SJCRH30 (cell line): ENCODE measurements around the gene PTPRR. TPM values are rescaled to one million over a fixed set of nuclear protein-coding genes. Genes with fewer than 3 reads are reported as not detected.

Experiments used
- DNase-seq, 2 experiments: peaks; one replicate each; pipeline ENCODE4 v3.0.0-alpha.2; 2015 to 2020
- H3K27ac ChIP-seq: fragments of 250-450 bp; sonication (Bioruptor Pico); 2 replicates; pipeline ENCODE4 v1.5.1; 2020; ENCODE audit warnings: mild to moderate bottlenecking, moderate library complexity
- H3K27me3 ChIP-seq: fragments of 250-450 bp; sonication (Bioruptor Pico); 2 replicates; pipeline ENCODE4 v1.5.1; 2020; ENCODE audit warnings: mild to moderate bottlenecking, moderate library complexity
- H3K36me3 ChIP-seq: fragments of 250-450 bp; sonication (Bioruptor Pico); 2 replicates; pipeline ENCODE4 v1.5.1; 2020; ENCODE audit warnings: mild to moderate bottlenecking, moderate library complexity
- H3K4me1 ChIP-seq: fragments of 250-450 bp; sonication (Bioruptor Pico); 2 replicates; pipeline ENCODE4 v1.5.1; 2020; ENCODE audit warnings: mild to moderate bottlenecking, moderate library complexity
- H3K4me3 ChIP-seq: fragments of 250-450 bp; sonication (Bioruptor Pico); 2 replicates; pipeline ENCODE4 v1.5.1; 2020; ENCODE audit warnings: mild to moderate bottlenecking, moderate library complexity
- H3K9me3 ChIP-seq: fragments of 250-450 bp; sonication (Bioruptor Pico); replicated peaks from 2 replicates; pipeline ENCODE4 v1.5.1; 2020; ENCODE audit warnings: mild to moderate bottlenecking, moderate library complexity
- total RNA-seq: library from RNA; depleted of rRNA; stranded (reverse); fragments of >200 nt; shearing (Covaris generic); gene quantifications from 2 replicates; pipeline ENCODE4 v1.2.3, GENCODE V29; 2014; rRNA removed

The PTPRR gene
- total RNA-seq, 1 experiment from 2014 or later = 0.49 TPM

GRCh38 chr12:70609739-70610491, 310.6 kb downstream of the PTPRR start:
- H3K36me3 ChIP-seq = no peaks in the 10 kb centered on the region
- no peak overlapping the region for H3K27ac ChIP-seq
- no peak for DNase-seq
- H3K9me3 ChIP-seq = no peaks in the 10 kb centered on the region; the same call in 1 of the 2 replicates
- no peaks in the 10 kb centered on the region for H3K4me1 ChIP-seq
- H3K27me3 ChIP-seq = no peaks in the 10 kb centered on the region
- H3K4me3 ChIP-seq = no peak overlapping the region

GRCh38 chr12:70609203-70609602, 311.3 kb downstream of the PTPRR start:
- H3K4me1 ChIP-seq = no peaks in the 10 kb centered on the region
- no peaks in the 10 kb centered on the region; the same call in 1 of the 2 replicates for H3K9me3 ChIP-seq
- no peak overlapping the region for H3K4me3 ChIP-seq
- H3K27ac ChIP-seq = no peak overlapping the region
- H3K27me3 ChIP-seq = no peaks in the 10 kb centered on the region
- no peak for DNase-seq
- no peaks in the 10 kb centered on the region for H3K36me3 ChIP-seq

GRCh38 chr12:70608184-70608583, 312.4 kb downstream of the PTPRR start:
- H3K27me3 ChIP-seq = no peaks in the 10 kb centered on the region
- no peak overlapping the region for H3K4me3 ChIP-seq
- H3K4me1 ChIP-seq = no peaks in the 10 kb centered on the region
- no peak overlapping the region for H3K27ac ChIP-seq
- H3K9me3 ChIP-seq = no peaks in the 10 kb centered on the region; the same call in 1 of the 2 replicates
- H3K36me3 ChIP-seq = no peaks in the 10 kb centered on the region
- no peak for DNase-seq

GRCh38 chr12:70607107-70607506, 313.4 kb downstream of the PTPRR start:
- no peak for DNase-seq
- H3K27ac ChIP-seq = no peak overlapping the region
- H3K36me3 ChIP-seq = no peaks in the 10 kb centered on the region
- H3K27me3 ChIP-seq = no peaks in the 10 kb centered on the region
- no peak overlapping the region for H3K4me3 ChIP-seq
- no peaks in the 10 kb centered on the region for H3K4me1 ChIP-seq
- H3K9me3 ChIP-seq = no peaks in the 10 kb centered on the region; the same call in 1 of the 2 replicates

- Histone ChIP-seq H3K9me3 (no peaks in the 10 kb centered on the region; the same call in 1 of the 2 replicates), H3K36me3 (no peaks in the 10 kb centered on the region)
- DNase-seq = no peak
Measured at GRCh38 chr12:70605976-70606375, 314.6 kb downstream of the PTPRR start.

GRCh38 chr12:70604662-70605061, 315.9 kb downstream of the PTPRR start:
- Histone ChIP-seq H3K27me3 (no peaks in the 10 kb centered on the region), H3K27ac (no peak overlapping the region), H3K36me3 (no peaks in the 10 kb centered on the region), H3K4me3 (no peak overlapping the region), H3K4me1 (no peaks in the 10 kb centered on the region), H3K9me3 (no peaks in the 10 kb centered on the region; the same call in 1 of the 2 replicates)
- DNase-seq = no peak

More at GRCh38 chr12:70605976-70606375, 314.6 kb downstream of the PTPRR start:
- Histone ChIP-seq H3K4me3 (no peak overlapping the region), H3K4me1 (no peaks in the 10 kb centered on the region), H3K27ac (no peak overlapping the region), H3K27me3 (no peaks in the 10 kb centered on the region)

GRCh38 chr12:70603044-70603443, 317.5 kb downstream of the PTPRR start:
- H3K4me3 ChIP-seq = no peak overlapping the region
- H3K27ac ChIP-seq = no peak overlapping the region
- no peaks in the 10 kb centered on the region for H3K36me3 ChIP-seq
- H3K27me3 ChIP-seq = no peaks in the 10 kb centered on the region
- no peaks in the 10 kb centered on the region; the same call in 1 of the 2 replicates for H3K9me3 ChIP-seq
- no peaks in the 10 kb centered on the region for H3K4me1 ChIP-seq
- no peak for DNase-seq

GRCh38 chr12:70598467-70599193, 321.9 kb downstream of the PTPRR start:
- no peak overlapping the region for H3K27ac ChIP-seq
- H3K4me3 ChIP-seq = no peak overlapping the region
- H3K4me1 ChIP-seq = no peaks in the 10 kb centered on the region
- H3K27me3 ChIP-seq = no peaks in the 10 kb centered on the region
- DNase-seq = no peak
- no peaks in the 10 kb centered on the region for H3K36me3 ChIP-seq
- no peaks in the 10 kb centered on the region for H3K9me3 ChIP-seq

GRCh38 chr12:70592664-70593063, 327.9 kb downstream of the PTPRR start:
- Histone ChIP-seq H3K36me3 (no peaks in the 10 kb centered on the region), H3K27me3 (no peaks in the 10 kb centered on the region), H3K4me1 (no peaks in the 10 kb centered on the region), H3K4me3 (no peak overlapping the region), H3K27ac (no peak overlapping the region), H3K9me3 (no peaks in the 10 kb centered on the region)
- no peak for DNase-seq

- H3K9me3 ChIP-seq = no peaks in the 10 kb centered on the region
- no peaks in the 10 kb centered on the region for H3K4me1 ChIP-seq
- H3K4me3 ChIP-seq = no peak overlapping the region
- no peaks in the 10 kb centered on the region for H3K27me3 ChIP-seq
- DNase-seq = no peak
- H3K36me3 ChIP-seq = no peaks in the 10 kb centered on the region
- H3K27ac ChIP-seq = no peak overlapping the region
Measured at GRCh38 chr12:70590549-70591226, 329.9 kb downstream of the PTPRR start.

- H3K27me3 ChIP-seq = no peaks in the 10 kb centered on the region
- H3K4me1 ChIP-seq = no peaks in the 10 kb centered on the region
- H3K4me3 ChIP-seq = no peak overlapping the region
- peak; percentile 66 to 82 for DNase-seq
- H3K27ac ChIP-seq = no peak overlapping the region
- H3K36me3 ChIP-seq = no peaks in the 10 kb centered on the region
- H3K9me3 ChIP-seq = no peaks in the 10 kb centered on the region
Measured at GRCh38 chr12:70590051-70590450, 330.5 kb downstream of the PTPRR start.

Other genes with a start within 250 kb of the PTPRR start
- gene TSPAN8, start 237.3 kb upstream of the PTPRR start, total RNA-seq = 0.47 and 0.79 TPM in 2 replicates